Immature natural killer cell (primary cell): ENCODE measurements around the gene PPM1H. TPM values are rescaled to one million over a fixed set of nuclear protein-coding genes. Genes with fewer than 3 reads are reported as not detected.

Source experiments
- DNase-seq, 3 donors: peaks; one replicate each; pipeline ENCODE4 v3.0.0; 2022; ENCODE audit warnings: mixed read lengths in 1 of 3
- H3K27ac Mint-ChIP-seq, 6 donors: one replicate each; pipeline ENCODE4 v1.8.0; 2020; ENCODE audit warnings: mixed read lengths in 6 of 6, mild to moderate bottlenecking in 5 of 6, inconsistent platforms in 4 of 6, moderate library complexity in 3 of 6
- H3K27me3 Mint-ChIP-seq, 3 donors: one replicate each; pipeline ENCODE4 v1.8.0; 2020 to 2021; ENCODE audit warnings: low read depth in 3 of 3, mild to moderate bottlenecking in 3 of 3, mixed read lengths in 3 of 3, moderate library complexity in 3 of 3, inconsistent platforms in 1 of 3
- H3K36me3 Mint-ChIP-seq, 3 donors: one replicate each; pipeline ENCODE4 v1.8.0; 2020; ENCODE audit warnings: mixed read lengths in 3 of 3, inconsistent platforms in 2 of 3, mild to moderate bottlenecking in 2 of 3
- H3K4me1 Mint-ChIP-seq, 2 donors: one replicate each; pipeline ENCODE4 v1.8.0; 2020; ENCODE audit warnings: inconsistent platforms in 2 of 2, mild to moderate bottlenecking in 2 of 2, mixed read lengths in 2 of 2, moderate library complexity in 1 of 2
- H3K4me3 Mint-ChIP-seq, 5 donors: one replicate each; pipeline ENCODE4 v1.8.0; 2020; ENCODE audit warnings: mild to moderate bottlenecking in 5 of 5, mixed read lengths in 5 of 5, inconsistent platforms in 3 of 5, moderate library complexity in 3 of 5
- H3K9me3 Mint-ChIP-seq, 6 donors: one replicate each; pipeline ENCODE4 v1.8.0; 2020; ENCODE audit warnings: mild to moderate bottlenecking in 6 of 6, mixed read lengths in 6 of 6, inconsistent platforms in 4 of 6, moderate library complexity in 3 of 6
- polyA plus RNA-seq, 3 donors: library from polyadenylated mRNA; unstranded; fragments of 300-500 nt; fragmentation: Illumina TruSeq; gene quantifications; one replicate each; pipeline ENCODE4 v1.2.3, GENCODE V29; 2021

Gene PPM1H
- polyA plus RNA-seq, 3 donors from 2014 or later, result 0.50 TPM; not detected in 2

DNA sequence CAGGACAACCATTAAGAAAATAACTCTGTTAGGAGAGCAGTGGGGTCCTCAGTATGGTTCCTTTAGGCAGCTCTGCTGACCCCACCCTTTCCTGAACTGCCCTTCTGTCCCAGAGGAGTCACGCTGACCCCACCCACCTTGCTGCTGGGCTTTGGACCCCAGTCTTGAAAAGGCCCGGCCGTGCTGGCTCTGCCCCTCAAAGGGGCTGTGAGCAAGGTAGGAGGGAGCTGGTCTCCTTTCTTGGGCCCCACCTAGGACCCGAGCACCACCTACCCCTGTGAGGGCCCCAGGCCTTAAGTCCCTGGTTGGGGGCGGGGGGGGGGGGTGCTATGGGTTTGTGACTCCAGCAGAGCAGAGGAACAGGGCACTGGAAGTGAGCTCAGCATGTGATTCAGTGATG, 297.3 kb downstream of the PPM1H start:
- Mint-ChIP-seq H3K9me3 (no peaks in the 10 kb centered on the region), H3K4me1 (peaks cover 9 to 13% of the 10 kb centered on the region in 2 donors), H3K36me3 (no peaks in the 10 kb centered on the region), H3K4me3 (no peak overlapping the region), H3K27me3 (peaks cover 0 to 26% (median 5%) of the 10 kb centered on the region in 3 donors), H3K27ac (no peak overlapping the region)
- no peak for DNase-seq

DNA sequence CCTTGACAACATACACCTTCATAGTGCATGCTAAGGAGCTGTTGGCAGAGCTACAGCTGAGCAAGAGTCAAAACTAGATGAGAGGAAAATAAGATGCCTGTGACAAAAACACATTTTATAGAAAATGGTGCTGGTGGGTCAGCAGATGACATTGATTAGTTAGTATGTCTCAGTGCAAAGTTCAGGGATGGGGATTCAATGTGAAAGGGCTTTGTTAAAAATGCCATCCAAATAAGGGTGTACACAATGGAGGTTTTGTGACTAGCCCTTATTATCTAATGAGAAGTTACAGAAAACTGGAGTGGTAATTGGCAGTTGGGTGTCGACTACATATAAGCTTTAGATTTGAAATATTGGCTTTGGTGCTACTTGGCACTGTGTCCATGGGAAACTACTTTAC, 299.3 kb downstream of the PPM1H start:
- Mint-ChIP-seq H3K4me1 (peaks cover 13 to 15% of the 10 kb centered on the region in 2 donors), H3K27ac (no peak overlapping the region), H3K9me3 (no peaks in the 10 kb centered on the region), H3K36me3 (no peaks in the 10 kb centered on the region), H3K27me3 (peaks cover 4 to 37% (median 12%) of the 10 kb centered on the region in 3 donors), H3K4me3 (no peak overlapping the region)
- no peak for DNase-seq

DNA sequence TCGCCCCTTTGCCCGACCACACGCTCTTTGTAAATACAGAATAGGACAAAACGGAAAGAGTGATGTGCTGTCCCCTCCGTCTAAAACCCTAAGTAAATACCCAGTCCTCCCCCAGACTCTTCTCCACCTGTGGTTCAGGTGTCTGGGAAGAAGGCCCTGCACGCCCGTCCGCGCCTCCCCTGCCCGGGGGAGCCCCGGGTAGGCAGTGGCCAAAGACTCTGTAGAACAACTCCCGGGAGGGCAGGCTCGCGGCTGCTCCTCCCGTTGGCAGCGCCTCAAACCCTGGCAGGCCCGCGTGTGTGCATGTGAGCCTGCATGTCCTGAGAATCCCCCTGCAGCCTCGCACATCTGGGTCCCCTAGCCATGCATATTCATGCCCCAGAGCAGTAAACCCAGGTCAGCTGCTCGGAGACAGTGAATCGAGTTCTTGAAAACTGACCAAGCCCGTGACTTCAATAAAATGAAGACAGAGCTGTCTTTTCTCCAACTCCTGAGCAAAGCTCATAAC, 302.5 kb downstream of the PPM1H start:
- Mint-ChIP-seq H3K27me3 (peaks cover 9 to 49% (median 21%) of the 10 kb centered on the region in 3 donors), H3K4me1 (peaks cover 13 to 14% of the 10 kb centered on the region in 2 donors), H3K36me3 (no peaks in the 10 kb centered on the region), H3K27ac (no peak overlapping the region), H3K4me3 (peak overlapping the region; percentile 81 to 90 (median 85)), H3K9me3 (peaks cover 0 to 3% (median 0%) of the 10 kb centered on the region in 6 donors)
- no peak for DNase-seq

DNA sequence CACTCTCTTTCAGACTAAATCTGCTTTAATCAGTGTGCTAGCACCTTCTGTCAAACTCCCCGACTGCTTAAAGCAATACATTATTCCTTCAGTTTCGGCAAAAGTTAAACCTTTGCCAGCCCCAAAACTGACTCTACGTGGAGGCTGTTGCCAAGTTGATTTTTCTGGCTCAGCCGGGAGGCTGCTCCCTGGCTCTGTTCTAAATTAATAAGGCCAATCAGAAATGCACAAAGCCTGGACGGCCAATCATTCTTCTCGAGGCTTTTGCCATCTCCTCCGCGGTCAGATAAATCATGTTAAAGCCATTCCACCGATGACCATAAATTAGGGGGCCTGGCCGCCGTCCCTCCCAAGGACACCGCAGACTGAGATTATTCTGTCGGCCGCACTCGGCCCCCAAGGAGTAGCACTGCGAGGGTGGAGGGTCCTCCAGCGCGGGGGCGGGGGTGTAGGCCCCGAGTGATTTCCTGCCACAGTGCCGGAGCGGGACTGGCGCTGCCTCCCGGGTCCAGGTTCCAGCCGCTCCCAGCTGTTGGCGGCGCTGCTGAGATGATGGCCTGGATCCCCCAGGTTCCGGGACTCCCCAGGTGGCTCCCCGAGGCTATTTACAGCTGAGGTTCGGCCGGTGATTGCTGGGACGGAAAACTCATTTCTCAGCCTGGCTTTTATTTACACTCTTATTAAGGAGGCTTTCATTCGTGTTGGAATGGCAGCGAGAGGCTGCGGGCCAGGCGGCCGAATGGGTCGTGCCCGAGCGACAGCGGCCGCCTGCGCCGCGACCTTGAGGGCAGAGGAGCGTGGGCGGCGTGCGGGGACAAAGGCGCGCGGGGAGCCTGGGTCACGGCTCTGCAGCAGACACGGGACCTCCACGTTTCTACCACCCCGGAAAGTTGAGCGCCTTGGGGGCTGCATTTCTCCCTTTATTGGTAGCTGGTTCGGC, 303.2 kb downstream of the PPM1H start:
- peak overlapping the region; percentile 81 to 90 (median 85) for H3K4me3 Mint-ChIP-seq
- peaks cover 10 to 47% (median 19%) of the 10 kb centered on the region in 3 donors for H3K27me3 Mint-ChIP-seq
- no peak overlapping the region for H3K27ac Mint-ChIP-seq
- H3K9me3 Mint-ChIP-seq, result peaks cover 0 to 4% (median 0%) of the 10 kb centered on the region in 6 donors
- peaks cover 13 to 14% of the 10 kb centered on the region in 2 donors for H3K4me1 Mint-ChIP-seq
- no peaks in the 10 kb centered on the region for H3K36me3 Mint-ChIP-seq
- DNase-seq, result peak; percentile 15 to 22 (median 16)

DNA sequence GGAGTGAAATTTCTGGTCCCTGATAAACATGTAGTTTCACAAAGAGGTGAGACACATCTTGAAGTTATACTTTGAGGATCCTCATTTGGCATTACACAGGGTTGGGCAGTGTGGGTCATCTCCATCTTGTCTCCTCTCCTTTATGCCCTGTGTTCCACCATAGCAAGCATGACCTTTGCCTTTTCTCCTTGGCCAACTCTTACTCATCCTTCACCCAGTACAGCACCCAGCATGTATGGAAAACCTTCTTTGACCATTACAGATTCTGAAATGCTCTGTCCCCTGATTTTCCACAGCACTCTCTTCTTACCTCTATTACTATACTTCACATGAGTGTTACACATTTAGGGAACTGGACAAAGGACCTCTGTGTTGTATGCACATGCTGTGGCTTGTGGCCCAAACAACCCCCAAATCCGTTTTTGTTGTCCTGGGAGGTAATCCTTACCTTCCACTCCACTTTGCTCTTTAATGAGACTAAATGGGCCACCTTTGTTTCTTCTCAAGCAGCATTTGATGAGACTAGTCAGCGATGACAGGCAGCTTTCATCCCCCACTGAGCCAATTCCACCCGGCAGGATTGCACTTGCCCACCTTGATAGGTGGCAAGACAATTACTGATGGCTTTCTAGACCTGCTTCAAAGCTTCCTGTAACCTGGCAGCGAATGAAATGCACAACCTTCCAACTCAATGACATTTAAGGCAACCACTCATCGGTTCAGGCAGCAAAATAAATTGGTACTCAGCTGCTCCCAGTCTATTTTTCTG, 304.8 kb downstream of the PPM1H start:
- peaks cover 0 to 3% (median 0%) of the 10 kb centered on the region in 3 donors for H3K36me3 Mint-ChIP-seq
- H3K27me3 Mint-ChIP-seq, result peaks cover 12 to 48% (median 19%) of the 10 kb centered on the region in 3 donors
- no peak overlapping the region for H3K27ac Mint-ChIP-seq

DNA sequence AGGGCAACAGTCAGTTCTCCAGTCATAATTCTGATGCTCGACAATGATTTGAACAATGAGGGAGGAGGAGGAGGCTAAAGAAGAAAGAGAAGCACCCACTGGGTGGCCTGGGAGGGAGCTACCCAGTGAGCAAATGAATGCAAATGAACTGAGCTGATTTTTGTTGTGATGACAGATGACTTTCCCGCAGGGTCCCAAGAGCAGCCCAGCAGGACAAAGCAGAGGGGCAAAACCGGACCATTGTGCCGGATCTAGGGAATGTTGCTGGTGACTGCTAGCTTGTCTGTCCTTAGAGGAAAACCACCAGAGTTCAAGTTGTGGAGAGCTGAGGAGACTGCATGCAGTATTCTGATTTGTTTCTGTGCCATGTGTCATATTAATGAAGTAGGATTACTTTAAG, 305.5 kb downstream of the PPM1H start:
- Mint-ChIP-seq H3K4me3 (no peak overlapping the region), H3K27ac (no peak overlapping the region), H3K4me1 (peaks cover 13 to 14% of the 10 kb centered on the region in 2 donors)

More for the DNA sequence above, 304.8 kb downstream of the PPM1H start:
- Mint-ChIP-seq H3K4me3 (no peak overlapping the region), H3K9me3 (peaks cover 0 to 4% (median 0%) of the 10 kb centered on the region in 6 donors), H3K4me1 (peaks cover 13 to 14% of the 10 kb centered on the region in 2 donors)
- no peak for DNase-seq

DNA sequence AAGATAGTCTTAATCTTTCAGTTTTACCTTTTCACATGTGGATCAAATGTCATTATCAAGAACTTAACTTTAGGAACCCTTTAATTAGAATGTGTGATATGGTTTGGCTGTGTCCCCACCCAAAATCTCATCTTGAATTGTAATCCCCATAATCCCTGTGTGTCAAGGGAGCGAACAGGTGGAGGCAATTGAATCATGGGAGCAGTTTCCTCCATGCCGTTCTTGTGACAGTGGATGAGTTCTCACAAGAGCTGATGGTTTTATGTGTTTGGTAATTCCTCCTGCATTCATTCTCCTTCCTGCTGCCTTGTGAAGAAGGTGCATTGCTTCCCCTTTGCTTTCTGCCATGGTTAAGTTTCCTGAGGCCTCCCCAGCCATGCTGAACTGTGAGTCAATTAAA, 307.8 kb downstream of the PPM1H start:
- peaks cover 12 to 32% (median 15%) of the 10 kb centered on the region in 3 donors for H3K27me3 Mint-ChIP-seq
- peaks cover 10 to 13% of the 10 kb centered on the region in 2 donors for H3K4me1 Mint-ChIP-seq
- H3K36me3 Mint-ChIP-seq, result peaks cover 0 to 3% (median 0%) of the 10 kb centered on the region in 3 donors
- H3K4me3 Mint-ChIP-seq, result no peak overlapping the region
- no peak for DNase-seq
- H3K27ac Mint-ChIP-seq, result no peak overlapping the region
- peaks cover 0 to 4% (median 0%) of the 10 kb centered on the region in 6 donors for H3K9me3 Mint-ChIP-seq

More for the DNA sequence above, 305.5 kb downstream of the PPM1H start:
- H3K27me3 Mint-ChIP-seq, result peaks cover 12 to 41% (median 19%) of the 10 kb centered on the region in 3 donors
- DNase-seq, result no peak
- peaks cover 0 to 3% (median 0%) of the 10 kb centered on the region in 3 donors for H3K36me3 Mint-ChIP-seq
- H3K9me3 Mint-ChIP-seq, result peaks cover 0 to 4% (median 0%) of the 10 kb centered on the region in 6 donors

DNA sequence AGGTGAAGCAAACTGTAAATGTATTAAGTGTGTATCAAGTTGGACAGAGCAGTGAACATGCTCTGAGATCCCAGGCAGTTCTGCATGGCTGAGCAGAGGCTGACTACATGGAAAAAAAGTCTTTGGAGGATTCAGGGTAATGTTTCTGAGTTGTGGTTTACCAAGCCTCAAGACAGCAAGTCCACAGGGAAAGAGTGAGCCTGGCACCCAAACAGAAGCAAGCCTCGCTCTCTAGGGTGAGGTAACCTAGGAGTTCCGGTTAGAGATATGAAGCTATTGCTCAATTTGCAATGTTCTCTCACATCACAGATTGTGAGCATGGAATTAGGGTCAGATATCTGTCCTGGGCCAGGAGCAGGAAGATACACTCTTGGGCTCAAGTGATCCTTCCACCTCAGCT, 309.7 kb downstream of the PPM1H start:
- H3K27ac Mint-ChIP-seq, result no peak overlapping the region
- H3K27me3 Mint-ChIP-seq, result peaks cover 8 to 20% (median 16%) of the 10 kb centered on the region in 3 donors
- no peak overlapping the region for H3K4me3 Mint-ChIP-seq
- H3K9me3 Mint-ChIP-seq, result peaks cover 0 to 4% (median 0%) of the 10 kb centered on the region in 6 donors
- DNase-seq, result no peak
- peaks cover 0 to 3% (median 0%) of the 10 kb centered on the region in 3 donors for H3K36me3 Mint-ChIP-seq
- no peaks in the 10 kb centered on the region for H3K4me1 Mint-ChIP-seq

DNA sequence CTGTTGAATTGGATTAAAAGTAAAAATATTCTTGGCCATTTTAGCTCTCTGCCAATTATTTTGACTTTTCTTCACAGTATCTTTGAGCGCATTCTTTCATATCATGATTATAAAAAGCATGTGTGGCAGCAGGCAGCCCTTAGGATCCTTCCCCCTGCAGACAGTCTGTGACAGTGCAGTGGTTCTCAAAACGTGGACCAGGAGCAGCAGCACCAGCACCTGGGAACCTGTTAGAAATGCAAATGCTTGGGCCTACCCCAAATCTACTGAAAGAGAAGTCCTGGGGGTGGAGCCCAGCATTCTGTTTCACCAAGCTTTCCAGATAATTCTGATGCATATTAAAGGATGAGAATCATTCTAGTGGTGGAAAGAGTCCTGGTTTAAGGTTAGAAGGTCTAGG, 312.8 kb downstream of the PPM1H start:
- no peak for DNase-seq
- Mint-ChIP-seq H3K4me3 (no peak overlapping the region), H3K4me1 (no peaks in the 10 kb centered on the region), H3K9me3 (no peaks in the 10 kb centered on the region), H3K27me3 (peaks cover 4 to 11% (median 10%) of the 10 kb centered on the region in 3 donors), H3K36me3 (peaks cover 0 to 3% (median 0%) of the 10 kb centered on the region in 3 donors), H3K27ac (no peak overlapping the region)

DNA sequence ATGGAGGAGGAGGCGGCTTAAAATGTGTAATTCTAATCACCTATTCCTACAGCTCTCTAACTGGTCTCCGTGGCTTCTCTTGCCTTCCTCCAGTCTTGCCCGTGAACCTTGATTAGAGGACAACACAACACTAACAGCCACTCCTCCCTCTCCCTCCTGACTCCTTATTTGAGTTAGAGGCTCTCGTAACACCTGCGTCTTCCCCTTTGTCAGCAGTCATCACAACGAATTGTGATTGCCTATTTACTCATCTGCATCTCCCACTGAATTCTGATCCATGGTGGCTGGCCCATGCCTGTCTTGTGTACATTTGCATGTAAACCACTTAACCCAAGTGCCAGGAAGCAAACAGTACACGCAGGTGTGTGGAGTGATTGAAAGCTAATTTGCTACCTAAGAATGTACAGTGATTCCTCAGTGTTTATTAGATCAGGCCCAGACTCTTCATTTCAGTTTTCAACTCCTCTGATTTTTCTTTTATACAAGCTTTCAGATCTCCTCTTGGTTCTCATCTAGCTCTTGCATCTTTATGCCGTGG, 313.8 kb downstream of the PPM1H start:
- H3K36me3 Mint-ChIP-seq, result peaks cover 0 to 3% (median 0%) of the 10 kb centered on the region in 3 donors
- no peak overlapping the region for H3K27ac Mint-ChIP-seq
- no peak overlapping the region for H3K4me3 Mint-ChIP-seq
- no peak for DNase-seq
- H3K4me1 Mint-ChIP-seq, result no peaks in the 10 kb centered on the region
- no peaks in the 10 kb centered on the region for H3K9me3 Mint-ChIP-seq
- peaks cover 0 to 10% (median 6%) of the 10 kb centered on the region in 3 donors for H3K27me3 Mint-ChIP-seq

DNA sequence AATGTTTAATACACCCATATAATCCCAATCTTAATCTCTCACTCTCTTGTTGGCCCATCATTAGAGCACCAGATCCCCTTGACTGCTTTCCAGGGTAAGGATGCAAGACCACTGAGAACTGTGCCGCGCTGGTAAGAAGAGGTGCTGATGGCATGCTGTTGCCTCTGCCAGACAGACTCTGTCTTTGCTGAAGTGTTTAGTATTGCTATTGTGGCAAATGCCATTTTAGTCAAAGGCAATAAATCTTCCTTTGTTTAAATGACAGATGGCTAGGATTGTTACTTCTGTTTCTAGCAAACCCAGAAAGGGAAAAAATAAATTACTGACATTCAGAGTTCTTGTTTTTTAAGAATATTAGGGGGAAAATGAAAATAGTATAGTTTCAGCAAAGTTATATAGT, 316.0 kb downstream of the PPM1H start:
- Mint-ChIP-seq H3K27me3 (peaks cover 0 to 10% (median 3%) of the 10 kb centered on the region in 3 donors), H3K36me3 (no peaks in the 10 kb centered on the region), H3K27ac (no peak overlapping the region), H3K9me3 (no peaks in the 10 kb centered on the region), H3K4me3 (no peak overlapping the region), H3K4me1 (no peaks in the 10 kb centered on the region)
- DNase-seq, result no peak

DNA sequence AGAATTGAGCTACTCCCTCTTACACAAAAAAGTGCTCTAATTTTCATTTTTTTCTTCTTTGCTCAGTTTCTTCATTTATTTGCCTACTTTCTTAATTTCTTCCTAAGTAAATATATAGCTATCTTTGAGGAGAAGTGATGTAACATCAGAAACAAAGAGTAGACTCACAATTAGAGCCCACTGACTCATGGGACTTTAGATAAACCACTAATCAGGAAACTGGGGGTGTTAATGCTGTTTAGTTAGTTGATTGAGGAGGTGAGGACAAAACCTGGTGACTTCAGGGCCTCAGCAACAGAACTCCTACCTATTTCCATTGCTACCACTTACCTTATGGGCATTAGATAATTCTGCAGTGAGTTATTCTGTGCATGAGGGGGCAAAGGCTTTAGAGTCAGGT, 316.6 kb downstream of the PPM1H start:
- Mint-ChIP-seq H3K4me1 (no peaks in the 10 kb centered on the region), H3K36me3 (no peaks in the 10 kb centered on the region), H3K27ac (peak overlapping the region in 1 of 6 donors; percentile 26), H3K4me3 (no peak overlapping the region), H3K9me3 (no peaks in the 10 kb centered on the region), H3K27me3 (peaks cover 0 to 10% (median 3%) of the 10 kb centered on the region in 3 donors)
- no peak for DNase-seq

DNA sequence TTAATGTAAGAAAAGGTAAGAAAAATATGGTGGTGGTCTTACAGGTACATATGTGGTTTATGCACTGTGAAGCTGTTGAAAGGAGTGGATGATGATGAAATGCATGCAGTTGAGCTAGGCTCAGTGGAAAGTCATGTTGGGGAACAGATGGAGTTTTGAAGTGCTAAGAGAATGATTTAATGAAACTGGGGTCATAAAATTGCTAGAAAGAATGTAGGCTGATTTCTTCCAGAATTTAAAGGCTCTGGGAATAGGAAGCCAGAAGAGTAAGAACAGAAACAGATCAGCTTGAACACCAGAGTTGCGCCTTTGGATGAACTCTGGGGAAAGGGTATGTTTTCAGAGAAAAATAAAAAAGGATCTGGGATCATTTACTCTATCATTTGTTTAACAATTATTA, 321.9 kb downstream of the PPM1H start:
- Mint-ChIP-seq H3K4me1 (peaks cover 0 to 5% of the 10 kb centered on the region in 2 donors), H3K27ac (no peak overlapping the region), H3K9me3 (peaks cover 0 to 2% (median 0%) of the 10 kb centered on the region in 6 donors), H3K27me3 (no peaks in the 10 kb centered on the region), H3K4me3 (no peak overlapping the region), H3K36me3 (no peaks in the 10 kb centered on the region)
- no peak for DNase-seq
